Liver (tissue), 3 donors: ENCODE results near the gene RNASE8.

Experiments used
- EGR1 ChIP-seq, 2 donors: IDR thresholded peaks; 2 replicates each; pipeline ENCODE4 v1.6.1; 2016 to 2018; ENCODE audit warnings: antibody characterized with exemption in 2 of 2, low read depth in 2 of 2
- FOXA1 ChIP-seq: IDR thresholded peaks from 2 replicates; pipeline ENCODE4 v1.6.1; 2016; ENCODE audit warnings: antibody characterized with exemption
- GABPA ChIP-seq, 2 donors: IDR thresholded peaks in 1 of 2; conservative IDR thresholded peaks in 1 of 2; 2 replicates each; pipeline ENCODE4 v1.6.1; 2016; ENCODE audit warnings: antibody characterized with exemption in 2 of 2, mild to moderate bottlenecking in 1 of 2, moderate library complexity in 1 of 2
- HNF4G ChIP-seq: IDR thresholded peaks from 2 replicates; pipeline ENCODE4 v1.6.1; 2016; ENCODE audit warnings: antibody characterized with exemption
- JUND ChIP-seq, 2 donors: IDR thresholded peaks; 2 replicates each; pipeline ENCODE4 v1.6.1; 2016; ENCODE audit warnings: antibody characterized with exemption in 2 of 2
- RAD21 ChIP-seq, 2 donors: IDR thresholded peaks; 2 replicates each; pipeline ENCODE4 v1.6.1; 2016; ENCODE audit warnings: antibody characterized with exemption in 2 of 2, mild to moderate bottlenecking in 2 of 2
- SP1 ChIP-seq: IDR thresholded peaks from 2 replicates; pipeline ENCODE4 v1.6.1; 2018; ENCODE audit warnings: antibody characterized with exemption, mild to moderate bottlenecking
- TAF1 ChIP-seq: conservative IDR thresholded peaks from 2 replicates; pipeline ENCODE4 v1.6.1; 2016; ENCODE audit warnings: antibody characterized with exemption, mild to moderate bottlenecking
- YY1 ChIP-seq: IDR thresholded peaks from 2 replicates; pipeline ENCODE4 v1.6.1; 2016; ENCODE audit warnings: antibody characterized with exemption, mild to moderate bottlenecking
- TF ChIP-seq, protein P1 (sequence below): fragments of 150-350 bp; IDR thresholded peaks from 2 replicates; pipeline ENCODE4 v1.5.1; 2017; ENCODE audit warnings: improper control_type of control experiment, low read depth, low read length; ENCODE audit not compliant: missing input control
- TF ChIP-seq, protein P2 (sequence below): IDR thresholded peaks from 2 replicates; pipeline ENCODE4 v1.6.1; 2016; ENCODE audit warnings: antibody characterized with exemption
- TF ChIP-seq, protein P3 (sequence below): IDR thresholded peaks from 2 replicates; pipeline ENCODE4 v1.6.1; 2016; ENCODE audit warnings: antibody characterized with exemption, mild to moderate bottlenecking
- TF ChIP-seq, protein P4 (sequence below): IDR thresholded peaks from 2 replicates; pipeline ENCODE4 v1.6.1; 2016; ENCODE audit warnings: antibody characterized with exemption
- TF ChIP-seq, protein P5 (sequence below): IDR thresholded peaks from 2 replicates; pipeline ENCODE4 v1.6.1; 2016; ENCODE audit warnings: antibody characterized with exemption
- donor health status: healthy.
- donor health status: healthy.

DNA sequence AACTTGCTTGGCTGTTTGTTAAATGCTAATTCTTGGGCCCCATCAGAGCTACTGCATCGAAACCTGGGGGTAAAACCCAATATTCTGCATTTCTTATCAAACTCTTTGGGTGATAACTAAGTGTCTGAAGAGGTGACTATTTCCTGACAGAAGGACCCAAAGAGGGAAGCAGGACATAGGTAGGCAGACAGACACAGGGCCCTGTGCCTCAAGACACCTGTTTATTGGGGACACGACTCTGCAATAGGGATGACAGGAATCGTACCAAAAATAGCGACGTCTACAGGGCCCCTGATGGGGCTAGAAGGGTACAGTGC, 32.2 kb downstream of the RNASE8 start:
- TF ChIP-seq, protein P1, sequence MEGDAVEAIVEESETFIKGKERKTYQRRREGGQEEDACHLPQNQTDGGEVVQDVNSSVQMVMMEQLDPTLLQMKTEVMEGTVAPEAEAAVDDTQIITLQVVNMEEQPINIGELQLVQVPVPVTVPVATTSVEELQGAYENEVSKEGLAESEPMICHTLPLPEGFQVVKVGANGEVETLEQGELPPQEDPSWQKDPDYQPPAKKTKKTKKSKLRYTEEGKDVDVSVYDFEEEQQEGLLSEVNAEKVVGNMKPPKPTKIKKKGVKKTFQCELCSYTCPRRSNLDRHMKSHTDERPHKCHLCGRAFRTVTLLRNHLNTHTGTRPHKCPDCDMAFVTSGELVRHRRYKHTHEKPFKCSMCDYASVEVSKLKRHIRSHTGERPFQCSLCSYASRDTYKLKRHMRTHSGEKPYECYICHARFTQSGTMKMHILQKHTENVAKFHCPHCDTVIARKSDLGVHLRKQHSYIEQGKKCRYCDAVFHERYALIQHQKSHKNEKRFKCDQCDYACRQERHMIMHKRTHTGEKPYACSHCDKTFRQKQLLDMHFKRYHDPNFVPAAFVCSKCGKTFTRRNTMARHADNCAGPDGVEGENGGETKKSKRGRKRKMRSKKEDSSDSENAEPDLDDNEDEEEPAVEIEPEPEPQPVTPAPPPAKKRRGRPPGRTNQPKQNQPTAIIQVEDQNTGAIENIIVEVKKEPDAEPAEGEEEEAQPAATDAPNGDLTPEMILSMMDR = no peak
- TF ChIP-seq, protein P2, sequence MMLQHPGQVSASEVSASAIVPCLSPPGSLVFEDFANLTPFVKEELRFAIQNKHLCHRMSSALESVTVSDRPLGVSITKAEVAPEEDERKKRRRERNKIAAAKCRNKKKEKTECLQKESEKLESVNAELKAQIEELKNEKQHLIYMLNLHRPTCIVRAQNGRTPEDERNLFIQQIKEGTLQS = no peak
- TF ChIP-seq, protein P3, sequence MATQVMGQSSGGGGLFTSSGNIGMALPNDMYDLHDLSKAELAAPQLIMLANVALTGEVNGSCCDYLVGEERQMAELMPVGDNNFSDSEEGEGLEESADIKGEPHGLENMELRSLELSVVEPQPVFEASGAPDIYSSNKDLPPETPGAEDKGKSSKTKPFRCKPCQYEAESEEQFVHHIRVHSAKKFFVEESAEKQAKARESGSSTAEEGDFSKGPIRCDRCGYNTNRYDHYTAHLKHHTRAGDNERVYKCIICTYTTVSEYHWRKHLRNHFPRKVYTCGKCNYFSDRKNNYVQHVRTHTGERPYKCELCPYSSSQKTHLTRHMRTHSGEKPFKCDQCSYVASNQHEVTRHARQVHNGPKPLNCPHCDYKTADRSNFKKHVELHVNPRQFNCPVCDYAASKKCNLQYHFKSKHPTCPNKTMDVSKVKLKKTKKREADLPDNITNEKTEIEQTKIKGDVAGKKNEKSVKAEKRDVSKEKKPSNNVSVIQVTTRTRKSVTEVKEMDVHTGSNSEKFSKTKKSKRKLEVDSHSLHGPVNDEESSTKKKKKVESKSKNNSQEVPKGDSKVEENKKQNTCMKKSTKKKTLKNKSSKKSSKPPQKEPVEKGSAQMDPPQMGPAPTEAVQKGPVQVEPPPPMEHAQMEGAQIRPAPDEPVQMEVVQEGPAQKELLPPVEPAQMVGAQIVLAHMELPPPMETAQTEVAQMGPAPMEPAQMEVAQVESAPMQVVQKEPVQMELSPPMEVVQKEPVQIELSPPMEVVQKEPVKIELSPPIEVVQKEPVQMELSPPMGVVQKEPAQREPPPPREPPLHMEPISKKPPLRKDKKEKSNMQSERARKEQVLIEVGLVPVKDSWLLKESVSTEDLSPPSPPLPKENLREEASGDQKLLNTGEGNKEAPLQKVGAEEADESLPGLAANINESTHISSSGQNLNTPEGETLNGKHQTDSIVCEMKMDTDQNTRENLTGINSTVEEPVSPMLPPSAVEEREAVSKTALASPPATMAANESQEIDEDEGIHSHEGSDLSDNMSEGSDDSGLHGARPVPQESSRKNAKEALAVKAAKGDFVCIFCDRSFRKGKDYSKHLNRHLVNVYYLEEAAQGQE = no peak
- TF ChIP-seq, protein P4, sequence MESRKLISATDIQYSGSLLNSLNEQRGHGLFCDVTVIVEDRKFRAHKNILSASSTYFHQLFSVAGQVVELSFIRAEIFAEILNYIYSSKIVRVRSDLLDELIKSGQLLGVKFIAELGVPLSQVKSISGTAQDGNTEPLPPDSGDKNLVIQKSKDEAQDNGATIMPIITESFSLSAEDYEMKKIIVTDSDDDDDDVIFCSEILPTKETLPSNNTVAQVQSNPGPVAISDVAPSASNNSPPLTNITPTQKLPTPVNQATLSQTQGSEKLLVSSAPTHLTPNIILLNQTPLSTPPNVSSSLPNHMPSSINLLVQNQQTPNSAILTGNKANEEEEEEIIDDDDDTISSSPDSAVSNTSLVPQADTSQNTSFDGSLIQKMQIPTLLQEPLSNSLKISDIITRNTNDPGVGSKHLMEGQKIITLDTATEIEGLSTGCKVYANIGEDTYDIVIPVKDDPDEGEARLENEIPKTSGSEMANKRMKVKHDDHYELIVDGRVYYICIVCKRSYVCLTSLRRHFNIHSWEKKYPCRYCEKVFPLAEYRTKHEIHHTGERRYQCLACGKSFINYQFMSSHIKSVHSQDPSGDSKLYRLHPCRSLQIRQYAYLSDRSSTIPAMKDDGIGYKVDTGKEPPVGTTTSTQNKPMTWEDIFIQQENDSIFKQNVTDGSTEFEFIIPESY = no peak
- no peak for TF ChIP-seq SP1
- no peak for TF ChIP-seq GABPA (IDR thresholded peaks at IDR 0.05 in 1 of 2, conservative IDR thresholded peaks at IDR 0.05 in 1 of 2)
- no peak for TF ChIP-seq FOXA1
- no peak for TF ChIP-seq YY1
- TF ChIP-seq TAF1 = no peak
- no peak for TF ChIP-seq JUND (IDR thresholded peaks at IDR 0.05)
- TF ChIP-seq, protein P5, sequence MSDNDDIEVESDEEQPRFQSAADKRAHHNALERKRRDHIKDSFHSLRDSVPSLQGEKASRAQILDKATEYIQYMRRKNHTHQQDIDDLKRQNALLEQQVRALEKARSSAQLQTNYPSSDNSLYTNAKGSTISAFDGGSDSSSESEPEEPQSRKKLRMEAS = no peak
- TF ChIP-seq HNF4G = no peak
- no peak for TF ChIP-seq EGR1 (IDR thresholded peaks at IDR 0.05; ENCODE audit: low read depth in 2 of 2)
- TF ChIP-seq RAD21 (IDR thresholded peaks at IDR 0.05) = no peak
